ENCODE data around the gene DSTN.
A peak's percentile ranks its signal among the peaks of the same experiment; 100 is the strongest.

DSTN gene

DNA sequence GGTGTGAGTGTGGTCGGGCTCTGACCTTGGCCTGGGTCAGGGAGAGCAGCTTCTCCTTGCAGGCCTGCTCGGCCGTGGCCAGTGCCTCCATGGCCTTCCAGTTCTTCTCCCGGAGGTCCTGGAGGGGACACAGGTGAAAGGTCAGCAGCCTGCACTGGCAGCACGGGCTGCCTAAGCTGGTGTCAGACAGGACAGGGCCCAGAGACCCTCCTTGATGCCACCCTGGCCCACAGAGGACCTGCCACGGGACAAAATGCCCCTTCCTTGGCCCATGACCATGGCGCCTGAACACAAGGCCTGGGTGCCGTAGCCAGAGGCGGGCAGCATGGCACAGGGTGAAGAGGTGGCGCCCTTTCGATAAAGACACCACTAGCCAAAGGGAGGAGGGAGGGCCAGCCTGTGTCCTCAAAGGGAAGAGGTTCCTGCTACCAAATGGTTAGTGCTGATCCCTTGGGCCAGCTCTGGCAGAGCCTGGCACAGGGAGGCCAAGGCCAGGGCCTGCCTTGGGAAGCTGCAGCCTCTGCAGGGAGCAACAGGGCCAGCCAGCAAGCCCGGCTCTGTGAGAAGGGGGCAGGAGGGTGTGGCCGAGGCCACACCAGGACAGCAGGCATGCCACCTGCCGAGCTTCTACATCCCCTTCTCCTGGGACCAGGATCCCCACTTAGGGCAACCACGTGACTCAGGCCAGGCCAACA is 54.8 kb downstream of the DSTN start:
- no peak for DNase-seq (ENCODE audit: low spot score)

DNA sequence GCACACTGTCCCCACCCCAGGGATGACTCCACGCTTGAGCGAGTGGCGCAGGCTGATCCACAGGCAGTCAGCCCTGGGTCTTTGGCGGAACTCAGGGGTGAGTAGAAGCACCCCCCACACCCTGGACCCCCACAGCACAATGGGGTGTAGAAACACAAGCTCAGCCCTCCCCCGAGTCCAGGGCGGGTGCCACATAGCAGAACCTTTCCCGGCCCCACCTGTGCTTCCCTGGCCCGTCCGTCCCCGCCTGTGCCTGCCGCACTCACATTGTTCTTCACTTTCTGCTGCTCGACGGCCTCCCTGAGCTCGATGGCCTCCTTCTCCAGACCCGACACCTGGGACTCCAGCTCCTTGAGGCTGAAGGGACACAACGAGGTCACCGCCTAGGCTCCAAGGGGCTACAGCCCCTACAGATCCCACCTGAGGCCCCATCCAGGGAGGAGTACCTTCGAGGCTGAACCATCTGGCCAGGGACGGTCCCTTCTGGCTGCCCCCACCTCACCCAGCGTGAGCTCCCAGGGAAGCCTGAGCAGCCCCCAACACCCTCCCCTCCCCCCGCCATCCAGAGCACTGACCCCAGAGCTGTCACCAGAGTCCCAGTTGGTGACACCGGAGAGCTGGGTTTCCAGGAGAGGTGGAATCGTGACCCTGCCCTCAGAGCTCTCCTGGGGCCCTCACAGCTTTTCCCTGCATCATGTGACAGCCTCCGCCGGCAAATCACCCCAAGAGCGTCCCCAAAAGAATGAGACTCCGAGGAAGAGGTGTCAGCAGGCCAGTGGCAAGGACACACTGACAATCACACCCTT is 55.6 kb downstream of the DSTN start:
- no peak for DNase-seq (ENCODE audit: low spot score)

DNA sequence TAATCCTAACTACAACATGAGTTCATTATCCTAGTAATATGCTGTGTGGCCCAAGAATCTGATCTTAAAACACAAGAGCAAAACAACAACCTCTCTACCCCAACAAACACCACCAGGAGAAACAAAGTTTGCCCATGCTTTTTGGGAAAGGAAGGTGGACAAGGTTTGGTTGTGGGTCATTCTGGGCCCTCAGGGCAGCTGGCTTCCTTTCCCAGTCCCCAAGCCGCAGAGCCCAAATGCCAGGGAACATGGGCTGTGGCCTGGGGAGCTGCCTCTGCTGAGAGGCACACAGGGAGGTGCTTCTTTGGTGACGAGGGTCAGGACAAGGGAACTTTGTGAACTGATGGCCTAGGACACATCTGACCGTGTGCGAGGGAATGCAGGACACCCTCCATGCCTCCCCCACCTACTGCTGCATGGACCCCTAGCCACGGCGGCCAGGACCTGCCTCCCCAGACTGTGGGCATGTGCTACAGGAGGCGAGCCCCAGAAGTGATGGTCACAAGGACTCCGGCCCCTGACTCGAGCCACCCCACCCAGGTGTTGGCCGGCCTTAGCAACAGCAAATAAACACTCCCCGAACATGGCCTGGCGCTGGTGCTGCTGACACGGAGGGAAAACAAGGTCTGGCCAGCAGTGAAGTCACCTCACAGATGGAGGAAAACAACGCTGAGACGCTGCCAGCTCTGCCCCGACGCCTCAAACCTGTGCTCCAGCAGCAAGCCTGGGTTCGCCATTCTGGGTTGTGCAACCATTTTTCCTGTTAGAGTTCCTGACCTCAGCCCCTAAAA is 56.5 kb downstream of the DSTN start:
- DNase-seq (ENCODE audit: low spot score): no peak

DNA sequence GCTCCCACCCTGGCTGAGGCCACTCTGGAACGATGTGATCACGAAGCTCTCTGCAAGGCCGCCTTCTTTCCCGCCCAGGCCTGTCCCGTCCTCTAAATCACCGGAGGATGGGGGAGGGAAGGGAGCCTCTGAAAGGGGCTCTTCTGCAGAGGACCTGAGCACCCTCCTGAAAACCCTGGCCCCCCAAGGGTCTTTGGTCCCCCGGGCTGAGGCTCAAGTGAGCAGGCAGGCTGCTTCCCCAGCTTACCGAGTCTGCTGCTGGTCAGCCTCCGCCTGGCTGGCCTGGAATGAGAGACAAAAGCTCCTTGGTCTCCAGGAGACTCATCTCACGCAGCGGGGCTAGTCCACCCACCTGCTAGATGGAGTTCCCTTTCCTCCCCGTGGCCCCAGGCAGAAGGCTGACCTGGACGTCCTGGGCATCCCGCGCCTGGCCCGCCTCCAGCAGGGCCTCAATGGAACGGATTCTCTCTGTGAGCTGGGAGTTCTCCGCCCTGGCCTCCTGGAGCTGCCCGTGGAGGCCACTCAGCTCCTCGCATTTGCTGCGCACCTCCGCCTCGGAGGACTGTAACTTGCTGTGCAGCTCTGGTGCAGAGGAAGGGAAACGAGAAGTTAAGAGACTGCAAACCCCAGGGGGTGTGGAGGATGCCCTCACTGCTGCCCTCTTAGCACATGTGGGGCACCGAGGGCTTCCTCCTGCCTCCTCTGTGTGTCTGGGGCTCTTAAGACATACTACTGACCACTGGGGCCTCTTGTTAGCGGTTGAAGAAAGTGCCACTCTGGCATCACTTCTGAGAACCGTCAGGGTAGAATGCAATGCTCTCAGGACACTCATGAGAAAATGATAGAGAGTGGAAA is 57.5 kb downstream of the DSTN start:
- no peak for DNase-seq (ENCODE audit: low spot score)

DNA sequence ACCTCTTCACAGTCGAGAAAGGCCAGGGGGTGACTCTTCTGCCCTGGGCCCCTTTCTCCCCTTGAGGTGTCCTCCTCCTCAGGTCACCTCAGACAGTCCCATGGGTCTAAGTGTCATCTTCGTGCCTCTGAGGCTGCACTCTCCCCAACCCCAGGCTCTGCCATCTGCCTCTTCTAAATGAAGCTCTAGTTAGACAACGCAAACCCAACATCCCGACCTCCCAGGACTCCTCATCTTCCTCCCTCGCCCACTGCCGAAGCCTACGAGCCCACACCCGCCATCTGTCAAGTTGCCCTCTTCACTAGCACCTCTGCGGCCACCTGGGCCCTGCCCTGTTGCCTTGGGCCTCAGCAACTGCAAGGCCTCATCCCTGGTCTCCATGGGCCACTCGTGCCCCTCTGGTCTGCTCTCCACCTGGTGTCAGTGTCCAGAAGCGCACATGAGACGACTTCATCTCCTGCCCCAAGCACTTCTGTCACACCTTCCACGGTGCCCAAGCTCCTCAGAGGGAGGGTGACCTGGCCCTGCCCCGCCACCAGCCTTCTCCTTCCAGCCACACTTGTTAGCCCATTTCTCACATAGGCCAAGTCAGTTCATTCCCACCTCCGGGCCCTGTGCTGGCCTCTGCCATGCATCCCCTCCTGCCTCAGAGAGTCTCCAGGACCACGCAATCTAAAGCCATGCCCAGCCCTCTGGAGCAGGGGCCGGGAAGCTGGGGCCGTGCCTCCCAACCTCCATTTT is 58.4 kb downstream of the DSTN start:
- DNase-seq (ENCODE audit: low spot score): no peak

DNA sequence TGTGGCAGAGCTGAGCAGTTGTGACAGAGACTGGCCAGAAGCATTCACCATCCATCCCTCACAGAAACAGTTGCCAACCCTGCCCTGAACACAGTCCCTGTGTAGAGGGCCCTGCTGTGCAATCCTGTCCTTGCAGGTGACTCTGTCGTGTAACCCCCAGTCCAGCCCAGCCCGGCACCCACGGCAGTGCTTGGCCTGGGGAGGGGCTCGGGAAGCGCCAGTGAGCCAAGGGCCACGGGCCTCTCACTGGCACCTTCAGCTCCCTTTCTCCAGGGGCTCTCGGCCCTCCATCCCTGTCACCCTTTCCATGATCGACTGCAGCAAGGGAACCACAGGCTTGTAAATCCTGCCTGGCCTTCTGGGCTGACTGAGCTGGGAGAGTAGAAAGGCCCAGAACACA is 59.1 kb downstream of the DSTN start:
- no peak for DNase-seq (ENCODE audit: low spot score)

DNA sequence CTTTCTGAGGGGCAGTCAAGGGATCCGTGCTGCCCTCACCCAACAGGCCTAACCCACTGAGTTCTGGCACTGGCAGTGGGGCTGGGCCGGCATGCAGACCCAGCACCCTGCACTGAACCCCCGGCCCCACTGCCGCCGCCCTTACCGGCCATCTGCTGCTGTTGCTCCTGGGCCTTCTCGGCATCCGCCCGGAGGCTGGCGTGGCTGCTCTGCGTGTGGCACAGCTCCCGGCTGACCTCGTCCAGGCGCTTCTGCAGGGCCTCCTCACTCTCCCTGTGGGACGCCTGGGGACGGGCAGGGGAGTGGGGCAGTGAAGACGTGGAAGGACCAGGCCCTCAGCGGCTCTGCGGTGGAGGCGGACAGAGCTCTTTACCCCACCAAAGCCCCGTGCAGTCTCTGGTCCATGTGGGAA is 59.8 kb downstream of the DSTN start:
- no peak for DNase-seq (ENCODE audit: low spot score)

DNA sequence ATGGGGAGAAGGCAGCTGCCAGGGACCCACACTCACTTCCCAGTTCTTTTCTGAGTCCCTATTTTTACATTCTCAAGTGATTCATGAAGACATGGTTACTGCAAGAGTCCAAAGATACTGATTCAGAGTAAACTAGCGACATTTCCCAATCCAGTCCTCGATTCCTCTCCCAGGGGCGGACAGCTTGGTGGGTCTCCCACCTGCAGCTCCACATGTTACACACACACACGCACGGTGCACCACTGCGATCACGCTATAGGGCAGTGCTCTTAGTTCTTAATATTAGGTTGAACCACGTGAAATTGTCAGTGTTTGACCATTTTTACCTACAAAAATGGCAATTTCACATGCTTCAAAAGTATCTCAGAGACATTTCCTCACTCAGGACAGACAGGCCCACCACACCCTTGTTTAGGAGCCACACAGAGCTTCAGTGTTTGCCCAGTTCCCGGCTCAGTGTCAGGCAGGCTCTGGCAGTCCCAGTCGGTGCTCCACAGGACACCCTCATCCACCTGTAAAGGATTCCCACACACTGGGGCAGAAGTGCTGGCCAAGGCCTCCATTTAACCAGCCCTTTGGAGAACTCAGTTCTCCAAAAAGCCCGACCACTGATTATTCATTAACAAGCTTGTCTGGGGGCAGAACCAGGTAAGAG is 60.4 kb downstream of the DSTN start:
- DNase-seq (ENCODE audit: low spot score): no peak

DNA sequence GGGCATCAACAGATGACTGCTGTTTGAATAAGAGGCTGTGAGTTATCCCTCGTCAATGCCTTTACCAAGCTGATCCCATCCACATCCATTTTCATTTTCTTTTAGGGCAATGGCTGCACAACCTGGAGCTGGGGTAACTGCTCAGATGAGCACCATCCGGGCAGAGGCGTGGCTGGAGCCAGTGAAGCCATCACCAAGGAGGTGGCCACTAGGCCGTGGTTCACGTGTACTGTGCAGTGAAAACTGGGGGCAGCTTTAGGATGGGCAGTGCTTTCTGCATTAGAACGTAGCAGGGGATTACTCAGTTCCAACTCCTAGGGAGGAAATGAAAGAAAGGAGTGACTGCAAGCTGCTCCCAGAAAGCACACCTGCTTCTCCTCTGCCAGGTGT is 60.9 kb downstream of the DSTN start:
- DNase-seq (ENCODE audit: low spot score): no peak

DNA sequence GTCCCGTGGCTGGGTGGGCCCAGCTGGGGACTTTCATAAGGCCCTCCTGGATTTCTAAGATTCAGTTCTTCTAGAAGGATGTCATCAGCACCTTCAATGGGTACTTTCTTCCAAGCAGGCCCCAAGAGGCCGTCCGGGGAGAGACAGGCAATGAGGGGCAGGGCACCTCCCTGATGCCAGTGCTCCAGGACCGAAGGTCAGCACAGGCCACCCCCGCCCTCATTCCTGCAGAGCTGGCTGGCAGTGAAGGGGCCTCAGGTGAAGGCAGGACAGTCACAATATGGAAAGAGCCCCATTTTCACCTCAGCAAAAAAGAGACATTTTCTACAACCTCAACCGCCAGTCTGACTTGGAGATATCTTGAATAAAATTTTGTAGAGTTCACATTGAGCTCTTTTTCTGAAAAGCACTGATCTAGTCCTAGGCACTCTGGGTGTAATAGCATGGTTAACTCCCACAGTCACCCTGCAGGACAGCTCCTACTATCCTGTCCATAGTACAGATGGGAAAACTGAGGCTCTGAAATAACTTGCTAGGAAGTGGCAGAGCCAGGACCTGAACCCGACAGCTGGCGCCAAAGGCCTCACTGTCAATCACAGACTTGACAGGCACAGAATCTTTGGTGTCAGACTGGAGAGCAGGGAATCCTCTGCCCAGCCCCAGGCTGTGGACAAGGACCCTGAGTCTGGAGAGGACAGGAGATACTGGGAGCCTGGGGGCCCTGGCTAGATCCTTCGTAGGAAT is 61.9 kb downstream of the DSTN start:
- DNase-seq (ENCODE audit: low spot score): no peak

DNA sequence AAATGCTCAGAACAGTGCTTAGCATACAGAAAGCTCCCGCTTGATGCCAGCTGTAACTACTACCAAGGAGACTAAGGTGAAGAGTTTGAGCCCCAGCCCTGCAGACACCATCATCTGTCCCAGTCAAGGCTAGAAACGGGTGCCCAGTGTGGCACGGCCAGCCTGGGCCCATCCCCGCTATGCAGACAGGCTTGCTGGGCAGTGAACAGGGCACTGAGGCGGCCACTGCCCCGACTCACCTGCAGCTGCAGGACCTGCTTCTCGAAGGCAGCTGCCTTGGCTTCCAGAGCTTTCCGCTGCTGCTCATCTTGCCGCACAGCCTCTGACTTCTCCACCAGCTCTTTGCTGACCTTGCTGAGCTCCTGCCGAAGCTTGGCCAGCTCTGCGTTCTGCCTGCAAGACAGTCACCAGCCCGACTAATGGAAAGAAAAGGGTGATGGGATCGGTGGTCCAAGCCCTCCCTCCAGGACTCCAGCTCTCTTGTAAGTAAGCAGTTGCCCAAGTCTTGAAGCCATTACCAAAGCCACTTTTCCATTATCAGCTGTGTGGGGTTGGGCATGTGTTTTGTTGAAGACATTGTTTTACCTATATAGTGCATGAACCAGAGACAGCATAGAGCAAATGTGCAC is 63.5 kb downstream of the DSTN start:
- DNase-seq (ENCODE audit: low spot score): no peak

DNA sequence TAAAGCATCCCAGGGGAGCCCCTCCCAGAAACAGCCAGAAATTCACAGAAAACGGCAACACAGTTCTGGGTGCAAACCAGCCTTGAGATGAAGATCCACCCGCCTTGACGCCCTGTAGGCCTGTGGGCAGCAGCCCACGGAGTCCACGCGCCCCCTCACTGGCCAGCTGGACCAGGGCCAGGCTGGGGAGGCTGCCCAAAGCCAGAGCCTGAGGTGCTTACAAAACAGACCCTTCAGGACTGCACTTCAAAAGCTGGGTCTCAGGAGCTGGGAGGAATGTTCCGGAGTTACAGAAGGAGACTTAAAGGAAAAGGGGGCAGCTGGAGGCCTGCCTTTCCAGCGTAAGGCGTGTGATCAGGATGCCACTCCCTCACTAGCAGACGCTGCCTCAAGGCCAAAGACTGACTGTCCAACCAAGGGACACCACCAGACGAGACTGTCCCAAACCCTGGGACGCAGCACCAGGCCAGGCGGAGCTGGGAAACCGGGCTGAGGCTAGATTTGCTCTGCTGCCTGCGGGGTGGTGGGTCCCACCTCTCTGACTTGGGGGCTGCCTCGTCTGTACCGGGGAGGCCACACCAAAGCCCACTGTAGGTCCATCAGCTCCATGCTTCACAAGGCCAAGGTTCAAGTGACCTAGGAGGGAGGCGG is 64.1 kb downstream of the DSTN start:
- no peak for DNase-seq (ENCODE audit: low spot score)

DNA sequence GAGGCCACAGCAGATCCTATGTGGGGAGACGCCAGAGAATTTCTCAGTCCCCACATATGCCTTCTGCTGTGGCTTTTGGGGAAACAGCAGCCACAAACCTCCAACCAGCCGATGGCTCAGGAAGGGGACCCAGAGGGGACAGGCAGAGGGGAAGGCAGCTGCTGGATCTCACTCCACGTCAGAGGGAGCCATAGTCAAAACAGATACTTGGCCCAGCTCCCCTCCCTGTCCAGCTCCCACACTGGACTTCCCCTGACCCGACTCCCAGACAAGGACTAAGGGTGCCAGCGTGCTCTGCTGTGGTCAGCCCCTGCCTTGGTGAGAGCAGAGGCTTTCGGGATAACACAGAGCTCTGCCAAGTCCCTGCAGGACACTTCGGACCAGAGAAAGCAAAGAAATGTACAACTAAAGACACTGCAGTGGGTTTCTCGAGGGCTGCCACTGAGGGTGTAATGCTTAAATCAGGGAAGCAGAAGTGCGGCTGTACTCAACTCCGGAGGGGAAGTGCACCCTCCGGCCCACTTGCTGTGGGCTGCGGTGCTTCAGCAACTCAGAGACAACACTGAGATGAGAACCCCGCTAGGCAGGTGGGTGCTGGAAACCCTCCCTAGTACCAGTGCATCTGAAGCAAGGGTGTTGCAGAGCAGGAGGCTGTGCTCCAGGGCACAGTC is 64.9 kb downstream of the DSTN start:
- DNase-seq (ENCODE audit: low spot score): no peak

DNA sequence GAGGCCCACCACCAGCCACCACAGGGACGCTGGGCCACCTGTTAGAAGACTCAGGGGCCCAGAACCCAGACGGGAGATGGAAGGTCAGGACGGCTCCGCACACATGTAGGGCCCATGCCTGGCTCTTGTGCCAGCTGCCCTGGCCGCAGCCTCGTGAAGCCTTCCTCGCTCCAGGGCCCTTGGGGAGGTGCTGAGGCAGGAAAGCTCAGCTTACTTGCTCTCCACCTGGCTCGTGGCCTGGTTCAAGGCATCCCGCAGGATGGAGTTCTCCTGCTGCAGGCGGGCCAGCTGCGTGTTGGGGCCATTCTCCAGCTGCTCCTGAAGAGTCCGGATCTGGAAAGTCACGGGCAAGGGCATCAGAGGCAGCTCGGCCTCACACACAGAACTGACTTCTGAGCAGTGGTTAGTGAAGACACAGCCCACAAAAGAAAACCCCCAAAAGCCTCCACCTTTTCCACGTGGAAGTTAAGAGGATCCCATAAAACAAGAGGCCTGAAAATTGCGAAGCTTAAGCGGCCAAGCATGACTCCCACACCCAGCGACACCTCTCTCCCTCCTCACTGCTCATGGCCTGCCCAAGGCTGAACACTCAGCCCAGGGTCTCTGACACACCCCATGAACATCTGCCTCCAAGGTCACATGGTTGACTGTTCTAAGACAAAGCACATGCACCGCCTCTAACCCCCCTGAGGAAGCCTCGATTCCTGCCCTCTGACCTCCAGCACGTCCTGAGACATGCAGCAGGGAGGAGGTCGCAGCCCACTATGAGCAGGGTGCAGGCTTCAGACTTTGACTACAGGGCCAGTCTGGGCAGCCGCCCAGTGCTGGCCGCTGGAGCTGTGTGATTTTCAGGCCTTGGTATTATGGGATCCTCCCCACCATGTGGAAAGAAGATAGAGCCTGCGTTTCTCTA is 65.7 kb downstream of the DSTN start:
- DNase-seq (ENCODE audit: low spot score): peak; percentile 21

DNA sequence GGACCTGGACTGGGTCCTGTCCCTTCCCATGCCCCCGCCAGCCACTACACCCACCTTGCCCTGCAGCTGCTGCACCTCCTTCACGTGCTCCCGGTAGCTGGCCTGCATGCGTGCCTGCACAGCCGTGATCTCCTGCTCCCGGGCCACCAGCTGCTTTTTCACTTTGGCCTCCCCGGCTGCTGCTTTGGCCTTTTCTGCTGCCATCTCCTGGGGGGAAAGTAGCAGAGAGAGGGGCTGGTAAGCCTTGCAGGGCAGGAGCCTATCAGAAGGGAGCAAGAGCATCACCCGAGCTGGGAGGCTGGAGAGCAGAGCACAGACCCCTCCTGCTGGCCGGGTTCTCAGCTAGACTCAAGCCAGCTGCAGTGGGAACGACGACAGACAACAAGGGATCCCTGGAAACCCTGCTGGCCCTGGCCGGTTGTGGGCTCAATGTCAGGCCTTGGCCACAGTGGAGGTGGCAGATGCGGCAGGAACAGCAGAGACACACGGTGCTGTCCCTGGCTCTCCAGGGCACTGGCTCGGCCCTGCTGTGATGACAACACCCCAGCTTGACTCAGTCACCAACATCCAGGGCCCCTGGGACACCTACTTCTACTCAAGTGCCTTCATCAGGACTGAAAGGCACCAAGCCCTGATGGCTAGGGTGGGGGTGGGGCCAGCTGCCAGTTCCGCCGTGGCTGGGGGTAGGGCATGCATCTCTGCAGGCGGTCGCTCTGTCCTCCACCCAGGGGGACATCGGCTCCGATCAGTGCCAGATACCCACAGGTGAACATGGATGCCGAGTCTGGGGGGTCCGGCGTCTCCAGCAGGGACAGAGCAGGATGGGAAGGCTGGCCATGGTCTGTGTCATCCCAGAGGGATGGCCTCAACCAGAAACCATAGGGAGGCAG is 66.9 kb downstream of the DSTN start:
- no peak for DNase-seq (ENCODE audit: low spot score)

DNA sequence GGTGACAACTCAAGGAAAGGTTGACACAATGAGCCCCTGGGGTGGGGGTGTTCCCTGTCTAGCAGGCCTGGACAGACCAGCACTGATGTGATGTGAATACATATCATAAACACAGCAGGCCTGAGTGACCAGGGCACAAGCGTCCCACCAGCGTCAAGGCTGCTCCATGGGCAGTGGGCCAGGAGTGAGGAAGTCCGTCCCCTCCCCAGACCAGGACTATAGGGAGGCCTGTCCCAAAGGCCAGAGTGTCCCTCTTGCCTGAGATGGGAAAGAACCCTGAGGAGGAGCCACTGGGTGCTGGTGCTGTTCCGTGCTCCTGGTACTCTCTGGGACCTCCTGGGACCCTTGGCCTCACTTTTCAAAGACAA is 67.5 kb downstream of the DSTN start:
- no peak for DNase-seq (ENCODE audit: low spot score)

Measured in AG08395 (cell line).